Measurements from ENCODE around the gene KNDC1. TPM values are rescaled to one million over a fixed set of nuclear protein-coding genes. Genes with fewer than 3 reads are reported as not detected.

KNDC1 gene
- total and polyA plus RNA-seq, 2 of the 13 experiments (the other 11 are each of a cell fraction or from before 2014, with no cell fraction given): 0.69 TPM; not detected in 1

GRCh38 chr10:133214468-133215410 is 54.7 kb downstream of the KNDC1 start:
- no TSS peak for BruUV-seq (replicated peaks)
- TF ChIP-seq ZBTB25 (CRISPR knock-in tag; IDR thresholded peaks at IDR 0.05): no peak
- TF ChIP-seq ZNF207 (IDR thresholded peaks at IDR 0.05; ENCODE audit: borderline replicate concordance): no peak
- no peak for TF ChIP-seq ZNF350 (CRISPR knock-in tag; IDR thresholded peaks at IDR 0.05; ENCODE audit: borderline replicate concordance, low read depth)
- no peak for TF ChIP-seq YY1 (IDR thresholded peaks at IDR 0.05; ENCODE audit: insufficient read depth, insufficient replicate concordance, low read depth, low read length)
- TF ChIP-seq JUNB (CRISPR knock-in tag; IDR thresholded peaks at IDR 0.05; ENCODE audit: borderline replicate concordance): no peak
- no peak for TF ChIP-seq USF2 (IDR thresholded peaks at IDR 0.05; ENCODE audit: low read depth, low read length)
- no peak for TF ChIP-seq USF2 (CRISPR knock-in tag; IDR thresholded peaks at IDR 0.05; ENCODE audit: borderline replicate concordance)
- TF ChIP-seq SUZ12 (IDR thresholded peaks at IDR 0.05; ENCODE audit: low read depth, low read length): no peak
- no peak for TF ChIP-seq HIC2 (CRISPR knock-in tag; IDR thresholded peaks at IDR 0.05; ENCODE audit: low read depth)
- TF ChIP-seq ZNF777 (CRISPR knock-in tag; IDR thresholded peaks at IDR 0.05): no peak
- no peak for TF ChIP-seq MAF1 (CRISPR knock-in tag; IDR thresholded peaks at IDR 0.05; ENCODE audit: borderline replicate concordance)
- no peak for TF ChIP-seq FOSL2 (CRISPR knock-in tag; IDR thresholded peaks at IDR 0.05)
- no peak for TF ChIP-seq ZNF552 (CRISPR knock-in tag; IDR thresholded peaks at IDR 0.05; ENCODE audit: borderline replicate concordance)
- TF ChIP-seq ZNF329 (CRISPR knock-in tag; IDR thresholded peaks at IDR 0.05; ENCODE audit: low read depth): no peak
- no peak for TF ChIP-seq POLR2AphosphoS2 (IDR thresholded peaks at IDR 0.05; ENCODE audit: low read depth, low read length)
- TF ChIP-seq, protein P1, sequence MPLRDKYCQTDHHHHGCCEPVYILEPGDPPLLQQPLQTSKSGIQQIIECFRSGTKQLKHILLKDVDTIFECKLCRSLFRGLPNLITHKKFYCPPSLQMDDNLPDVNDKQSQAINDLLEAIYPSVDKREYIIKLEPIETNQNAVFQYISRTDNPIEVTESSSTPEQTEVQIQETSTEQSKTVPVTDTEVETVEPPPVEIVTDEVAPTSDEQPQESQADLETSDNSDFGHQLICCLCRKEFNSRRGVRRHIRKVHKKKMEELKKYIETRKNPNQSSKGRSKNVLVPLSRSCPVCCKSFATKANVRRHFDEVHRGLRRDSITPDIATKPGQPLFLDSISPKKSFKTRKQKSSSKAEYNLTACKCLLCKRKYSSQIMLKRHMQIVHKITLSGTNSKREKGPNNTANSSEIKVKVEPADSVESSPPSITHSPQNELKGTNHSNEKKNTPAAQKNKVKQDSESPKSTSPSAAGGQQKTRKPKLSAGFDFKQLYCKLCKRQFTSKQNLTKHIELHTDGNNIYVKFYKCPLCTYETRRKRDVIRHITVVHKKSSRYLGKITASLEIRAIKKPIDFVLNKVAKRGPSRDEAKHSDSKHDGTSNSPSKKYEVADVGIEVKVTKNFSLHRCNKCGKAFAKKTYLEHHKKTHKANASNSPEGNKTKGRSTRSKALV (CRISPR knock-in tag; IDR thresholded peaks at IDR 0.05): no peak
- no peak for TF ChIP-seq ZNF543 (CRISPR knock-in tag; IDR thresholded peaks at IDR 0.05)

More at GRCh38 chr10:133214468-133215410, 54.7 kb downstream of the KNDC1 start:
- no peak overlapping the region for H3K4me2 ChIP-seq (ENCODE audit: low read depth, low read length)
- peaks cover 13 to 70% of the 10 kb centered on the region in 2 experiments; a peak in 4 of 5 replicates for H3K27me3 ChIP-seq (ENCODE audit: control insufficient read depth in 1 of 2, insufficient read depth in 2 of 2, low read length in 2 of 2)
- in situ Hi-C loops (cut with HindIII; ENCODE audit: extremely low pct_ligation_motif_present, low pct_unique_long_range_greater_than_20kb): no loop called here
- no peaks in the 10 kb centered on the region for H3K79me2 ChIP-seq (ENCODE audit: insufficient read depth, low read length)
- CTCF ChIA-PET (ENCODE audit: low intra/inter-chr PET ratio, low total read pairs): no interaction called here
- H3K4me3 ChIP-seq (replicated peaks in 1 of 3; ENCODE audit: insufficient read depth in 1 of 3, low read depth in 2 of 3, low read length in 3 of 3): no peak overlapping the region
- ATAC-seq (peak; percentile 34; the same call in 2 of the 3 replicates), FAIRE-seq (no peak), DNase-seq (ENCODE audit: low spot score) (no peak)
- POLR2A ChIA-PET: no interaction called here
- no peaks in the 10 kb centered on the region for H3K36me3 ChIP-seq (replicated peaks in 1 of 2; ENCODE audit: control insufficient read depth in 1 of 2, insufficient read depth in 2 of 2, low read length in 2 of 2)
- peaks cover 5% of the 10 kb centered on the region; the same call in 1 of the 2 replicates for H4K20me1 ChIP-seq (ENCODE audit: insufficient read depth, low read length)
- no peak overlapping the region for H3K27ac ChIP-seq (ENCODE audit: extremely low read length, insufficient read depth, low read length)
- no peaks in the 10 kb centered on the region for H3K4me1 ChIP-seq (ENCODE audit: insufficient read depth, low read length)
- intact Hi-C loops (cut with micrococcal nuclease; ENCODE audit: unreplicated experiment): no loop called here
- no peak overlapping the region for H3K9ac ChIP-seq (ENCODE audit: insufficient read depth, low read depth, low read length)
- 12% methylated on average over 17 of the region's 28 CpGs for WGBS (ENCODE audit: low lambda C conversion rate)
- no peaks in the 10 kb centered on the region for H3K9me3 ChIP-seq (ENCODE audit: low read length)
- no peak overlapping the region for H2AFZ ChIP-seq (ENCODE audit: low read length)

Data from HepG2 (cell line).